HG03045 (cell line): ENCODE results near the gene CARHSP1.
"Not testable (repeated sequence)": the region's sequence is repeated elsewhere in the genome, so short reads cannot be mapped to it uniquely, and the experiment has no call there.

Source experiments
- ATAC-seq: cut with Tn5 transposase; IDR thresholded peaks from one replicate; pipeline ENCODE4 v1.9.1; 2021; ENCODE audit warnings: mild to moderate bottlenecking, moderate library complexity; ENCODE audit not compliant: unreplicated experiment

Gene CARHSP1

GRCh38 chr16:8868416-8869211 is at the start of gene CARHSP1:
TSS of gene CARHSP1 (minus strand) at chr16:8869006. CDS start at chr16:8859328, 9,678 bp downstream.
- peak; percentile 68 for ATAC-seq

DNA sequence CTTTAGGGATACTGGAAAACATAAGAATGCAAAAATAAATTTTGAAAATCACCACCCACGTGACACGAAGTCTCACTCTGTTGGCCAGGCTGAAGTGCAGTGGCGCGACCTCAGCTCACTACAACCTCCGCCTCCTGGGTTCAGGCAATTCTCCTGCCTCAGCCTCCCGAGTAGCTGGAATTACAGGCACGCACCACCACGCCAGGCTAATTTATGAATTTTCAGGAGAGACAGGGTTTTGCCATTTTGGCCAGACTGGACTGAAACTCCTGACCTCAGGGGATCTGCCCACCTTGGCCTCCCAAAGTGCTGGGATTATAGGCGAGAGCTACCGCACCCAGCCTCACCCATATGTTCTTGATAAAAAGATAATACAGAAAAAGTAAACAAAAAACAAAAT is 48.5 kb upstream of the CARHSP1 start:
- ATAC-seq: not testable (repeated sequence)

GRCh38 chr16:8916541-8917225 is 47.9 kb upstream of the CARHSP1 start:
- no peak for ATAC-seq

- ATAC-seq: no peak
Observed at GRCh38 chr16:8915722-8916301, 47.0 kb upstream of the CARHSP1 start.

DNA sequence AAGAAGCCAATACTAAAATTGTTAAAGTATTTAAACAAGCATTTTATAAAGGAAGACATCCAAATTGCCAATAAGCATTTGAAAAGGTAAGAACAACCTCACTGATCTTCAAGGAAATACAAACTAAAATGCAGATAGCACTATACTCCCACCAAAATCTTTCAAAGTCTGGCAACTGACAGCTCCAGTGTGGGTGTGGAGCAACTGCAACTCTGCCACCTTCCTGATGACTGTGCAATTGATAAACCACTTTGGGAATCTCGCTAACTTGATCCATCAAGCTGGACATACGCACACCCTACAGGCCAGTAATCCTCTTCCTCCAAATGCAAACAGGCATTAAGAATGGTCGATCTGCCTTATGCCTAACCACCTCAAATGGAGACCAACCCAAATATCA is 45.3 kb upstream of the CARHSP1 start:
- no peak for ATAC-seq

GRCh38 chr16:8912793-8913192 is 44.0 kb upstream of the CARHSP1 start:
- ATAC-seq: no peak

- no peak for ATAC-seq
Observed at GRCh38 chr16:8910811-8911210, 42.0 kb upstream of the CARHSP1 start.

GRCh38 chr16:8908810-8909468 is 40.1 kb upstream of the CARHSP1 start:
- no peak for ATAC-seq

DNA sequence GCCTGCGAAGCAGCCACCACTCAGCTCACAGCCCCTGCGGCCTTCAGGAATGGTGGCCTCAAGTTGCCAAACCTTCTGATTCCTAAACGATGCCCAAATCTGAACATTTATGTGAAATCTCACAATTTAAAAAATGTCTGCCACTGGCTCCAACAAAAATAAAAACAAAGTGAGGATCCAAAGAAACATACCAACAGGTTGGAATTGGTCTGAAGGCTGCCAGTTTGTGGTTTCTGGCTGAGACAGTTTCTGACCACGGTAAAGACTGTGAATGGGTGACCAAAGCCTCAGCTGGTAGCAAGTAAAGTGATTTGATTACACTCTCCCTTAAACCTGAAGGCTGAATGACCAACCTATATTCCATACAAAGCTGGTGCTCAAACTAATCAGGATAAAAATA is 38.3 kb upstream of the CARHSP1 start:
- no peak for ATAC-seq

DNA sequence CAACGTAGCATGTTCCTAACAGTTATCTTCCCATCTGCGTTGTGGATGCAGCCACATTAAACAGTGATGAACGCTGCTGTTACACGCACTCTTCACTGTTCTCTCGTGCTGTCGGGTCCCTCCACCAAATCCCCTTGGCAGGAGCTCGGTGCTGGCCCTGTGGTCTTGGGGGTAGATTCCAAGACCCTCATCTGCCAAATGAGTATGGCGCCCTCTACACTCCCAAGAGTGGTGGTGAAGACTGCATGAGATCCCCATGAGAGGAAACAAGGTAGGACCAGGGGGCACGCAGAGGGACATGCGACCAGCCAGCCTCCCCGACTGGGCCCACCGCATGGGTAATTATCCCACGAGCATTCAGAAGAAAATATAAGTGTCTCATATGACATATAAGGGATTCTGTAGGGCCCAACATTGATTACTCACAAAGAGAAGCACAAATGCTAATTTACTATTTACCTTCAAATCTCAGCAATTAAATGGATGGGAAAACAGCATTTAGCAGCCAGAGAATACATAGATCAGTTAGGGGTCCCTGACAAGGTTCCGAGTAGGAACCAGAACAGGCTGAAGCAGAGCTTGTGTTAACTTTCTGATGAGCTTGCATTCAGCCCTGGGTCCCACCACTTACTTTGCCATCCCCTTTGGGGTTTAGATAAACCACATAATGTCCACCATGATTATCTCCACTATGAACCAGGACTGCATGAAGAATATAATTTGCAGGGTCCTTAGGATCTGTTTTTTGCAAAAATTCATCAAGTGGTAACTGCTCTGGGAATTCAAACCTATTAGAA is 37.2 kb upstream of the CARHSP1 start:
- no peak for ATAC-seq

DNA sequence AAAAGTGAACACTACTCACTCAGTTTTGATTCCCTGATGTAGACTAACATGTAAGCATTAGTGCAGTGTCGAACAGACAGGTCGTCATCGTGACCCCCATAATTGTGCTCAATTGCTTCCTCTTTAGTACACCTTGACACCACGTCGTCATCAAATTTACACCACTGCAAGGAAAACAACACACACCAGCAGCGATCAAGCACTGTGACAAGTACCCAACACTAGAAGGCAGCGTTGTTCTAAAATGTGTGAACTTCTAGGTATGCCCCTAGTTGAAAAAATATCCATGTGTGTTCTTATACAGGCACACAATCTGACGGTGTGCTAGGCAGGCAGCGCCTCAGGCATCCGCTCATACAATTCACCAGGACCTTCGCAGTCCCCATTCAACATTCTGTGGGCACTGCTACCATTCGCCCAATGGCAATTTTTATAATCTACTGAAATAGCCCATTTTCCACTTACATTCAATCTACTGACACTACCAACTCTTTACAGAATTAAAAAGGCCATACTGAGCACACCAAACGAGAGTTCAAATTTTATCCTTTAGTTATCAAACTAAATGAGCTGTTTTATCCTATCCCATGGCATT is 36.5 kb upstream of the CARHSP1 start:
- no peak for ATAC-seq

GRCh38 chr16:8904018-8904430 is 35.2 kb upstream of the CARHSP1 start:
- no peak for ATAC-seq

DNA sequence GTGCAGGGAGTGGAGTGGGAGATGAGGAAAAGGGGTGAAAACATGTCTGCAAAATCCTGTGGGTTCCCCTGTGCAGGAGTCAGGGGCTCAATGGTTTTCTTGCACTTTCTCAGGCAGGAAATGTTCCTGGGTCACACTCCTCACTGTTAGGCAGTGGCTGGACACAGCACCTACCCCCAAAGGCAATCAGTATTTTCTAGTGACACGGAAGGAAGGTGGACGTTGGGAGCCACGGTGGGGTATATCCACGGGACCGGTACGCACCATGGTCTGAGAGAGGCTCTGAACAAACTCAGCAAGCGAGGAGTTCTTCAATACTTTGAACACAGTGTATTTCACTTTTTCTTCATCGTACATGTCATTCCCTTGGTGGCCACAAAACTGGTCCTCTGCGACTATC is 34.2 kb upstream of the CARHSP1 start:
- ATAC-seq: no peak

- no peak for ATAC-seq
Observed at GRCh38 chr16:8901320-8901861, 32.6 kb upstream of the CARHSP1 start.

- no peak for ATAC-seq
Observed at GRCh38 chr16:8900343-8900742, 31.5 kb upstream of the CARHSP1 start.

- no peak for ATAC-seq
Observed at GRCh38 chr16:8899709-8900317, 31.0 kb upstream of the CARHSP1 start.

DNA sequence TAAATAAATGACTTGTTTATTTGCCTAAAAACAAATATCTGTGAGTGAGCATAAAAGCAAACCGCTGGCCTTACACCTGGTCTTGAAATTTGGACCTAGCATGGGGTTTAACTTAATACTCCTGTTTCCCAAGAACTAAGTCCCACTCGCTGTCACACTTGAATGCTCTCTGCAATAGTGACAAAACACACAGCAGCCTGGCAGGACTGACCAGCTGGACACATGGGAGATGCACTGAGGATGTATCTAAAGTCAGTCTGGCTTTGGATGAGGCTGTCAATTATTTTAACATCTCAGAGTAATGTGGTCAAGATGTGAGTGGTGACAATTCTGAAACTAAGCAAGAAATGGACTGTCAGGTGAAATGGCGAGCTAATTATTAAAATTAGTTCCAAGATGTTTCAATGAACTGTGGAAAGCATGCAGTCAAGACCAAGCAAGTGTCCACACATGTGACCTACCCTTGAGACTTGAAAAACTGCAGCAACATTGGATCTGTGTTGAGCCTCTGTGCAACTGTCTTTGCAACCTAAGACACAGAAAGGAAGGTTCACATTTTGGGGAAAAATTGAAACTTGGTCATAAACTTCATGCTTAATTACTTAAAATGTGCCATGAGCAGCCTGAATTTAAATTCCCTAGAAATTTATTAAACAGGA is 30.0 kb upstream of the CARHSP1 start:
- ATAC-seq: no peak

DNA sequence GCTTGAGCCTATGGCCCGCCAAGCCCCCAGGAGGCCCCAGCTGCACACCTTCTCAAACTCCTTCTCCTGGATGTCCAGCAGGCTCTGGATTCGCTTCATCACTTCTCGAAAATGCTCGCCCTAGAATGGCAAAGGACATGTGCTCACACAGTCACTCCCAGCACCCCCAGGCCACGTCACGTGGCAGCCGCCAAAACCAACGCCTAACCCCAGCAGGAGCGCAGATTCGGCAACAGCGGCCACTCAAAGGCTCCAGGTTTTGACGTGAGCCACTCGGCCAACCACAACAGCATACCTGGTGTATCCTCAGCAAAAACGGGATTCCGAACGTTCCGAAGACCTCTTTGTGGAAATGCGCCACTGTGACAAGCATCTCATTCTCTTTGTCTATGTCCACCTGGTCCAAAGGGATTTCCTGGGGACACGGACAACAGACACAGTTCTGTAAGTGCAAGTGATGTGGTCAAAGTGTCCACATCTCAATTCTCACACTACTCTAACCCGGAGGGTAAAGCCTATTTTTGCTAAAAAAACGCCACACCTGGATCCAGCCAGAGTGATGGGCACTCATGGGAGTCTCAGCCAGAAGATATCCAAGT is 26.0 kb upstream of the CARHSP1 start:
- ATAC-seq: no peak
